HCT116 (cell line): ENCODE measurements around the gene ERICH6B. TPM values are rescaled to one million over a fixed set of nuclear protein-coding genes. Genes with fewer than 3 reads are reported as not detected.

ENCODE experiments used
- ATAC-seq: fragments of 200-7000 bp; cut with Tn5 transposase; 2 replicates; pipeline ENCODE4 v1.9.1; 2020; ENCODE audit warnings: mild to moderate bottlenecking, moderate library complexity
- BruUV-seq: library from RNA; stranded (reverse); fragments of 400-500 nt; replicated peaks from 2 replicates; lab custom pipeline; 2021; lab: Mats Ljungman, UMichigan
- CTCF ChIA-PET: fragments of 300-600 bp; sonication (Branson Sonifier 250); formaldehyde crosslinking; loops from one replicate; lab custom pipeline; 2021; ENCODE audit warnings: antibody characterized with exemption; lab: Charles Lee
- POLR2A ChIA-PET: fragments of 300-600, 350-600 bp; sonication (Branson Sonifier 250); formaldehyde crosslinking; loops from one replicate; lab custom pipeline; 2021; ENCODE audit warnings: antibody characterized with exemption; lab: Charles Lee
- RAD21 ChIA-PET, 2 experiments: fragments of 300-600 bp; sonication (Branson Sonifier 250); formaldehyde crosslinking; loops; one replicate each; lab custom pipeline; 2023; ENCODE audit warnings: low total read pairs in 2 of 2; ENCODE audit not compliant: uncharacterized antibody in 2 of 2, unreplicated experiment in 2 of 2, low non-redundant PET in 1 of 2; lab: Charles Lee
- DNase-seq: peaks from one replicate; pipeline ENCODE4 v3.0.0-alpha.2; 2010; ENCODE audit warnings: low read depth, low spot score
- H2AFZ ChIP-seq: fragments of 200-600 bp; shearing (Covaris generic), sonication (generic); 2 replicates; pipeline ENCODE4 v1.6.1; 2017; ENCODE audit warnings: low read depth, mixed run types, mixed read lengths, antibody characterized with exemption, low read length; ENCODE audit not compliant: poor library complexity, severe bottlenecking
- H3K27ac ChIP-seq: 2 replicates; pipeline ENCODE4 v1.5.1; 2012; ENCODE audit warnings: low read depth, low read length
- H3K27me3 ChIP-seq: fragments of 200-600 bp; sonication (generic); 2 replicates; pipeline ENCODE4 v1.6.1; 2016; ENCODE audit warnings: mixed run types, low read length, mixed read lengths; ENCODE audit not compliant: insufficient read depth
- H3K36me3 ChIP-seq, 2 experiments: fragments of 200-500 bp in 1 of 2; fragments of 200-600 bp in 1 of 2; sonication (Bioruptor generic) in 1 of 2; sonication (generic) in 1 of 2; 2 replicates each; pipeline versions ENCODE4 v1.5.1 to v1.6.1; 2014 to 2016; ENCODE audit warnings: low read length in 2 of 2, inconsistent platforms in 1 of 2, mixed read lengths in 1 of 2, mixed run types in 1 of 2; ENCODE audit not compliant: insufficient read depth in 2 of 2, control insufficient read depth in 1 of 2
- H3K4me1 ChIP-seq, 2 experiments: fragments of 200-600 bp in 1 of 2; sonication (generic) in 1 of 2; 2 replicates each; pipeline versions ENCODE4 v1.5.1 to v1.6.1; 2012 to 2017; ENCODE audit warnings: low read length in 2 of 2, inconsistent platforms in 1 of 2, mild to moderate bottlenecking in 1 of 2, mixed read lengths in 1 of 2, mixed run types in 1 of 2, moderate library complexity in 1 of 2; ENCODE audit not compliant: insufficient read depth in 2 of 2, control insufficient read depth in 1 of 2
- H3K4me2 ChIP-seq: fragments of 200-600 bp; sonication (generic); 2 replicates; pipeline ENCODE4 v1.6.1; 2017; ENCODE audit warnings: mixed run types, low read length, mixed read lengths
- H3K4me3 ChIP-seq, 2 experiments: fragments of 200-600 bp in 1 of 2; sonication (generic) in 1 of 2; replicated peaks in 1 of 2; 2 replicates each; pipeline ENCODE4 v1.5.1; 2011 to 2016; ENCODE audit warnings: low read length in 2 of 2, control low read depth in 1 of 2, low read depth in 1 of 2, mild to moderate bottlenecking in 1 of 2, mixed read lengths in 1 of 2, mixed run types in 1 of 2
- H3K79me2 ChIP-seq: fragments of 200-600 bp; sonication (generic); 2 replicates; pipeline ENCODE4 v1.6.1; 2017; ENCODE audit warnings: mild to moderate bottlenecking, mixed run types, low read length, moderate library complexity, mixed read lengths; ENCODE audit not compliant: insufficient read depth
- H3K9ac ChIP-seq: fragments of 200-600 bp; sonication (generic); 2 replicates; pipeline ENCODE4 v1.6.1; 2016; ENCODE audit warnings: low read length, mixed read lengths
- H3K9me2 ChIP-seq: fragments of 200-600 bp; sonication (generic), shearing (Covaris generic); 2 replicates; pipeline ENCODE4 v1.6.1; 2017; ENCODE audit warnings: mixed run types, mild to moderate bottlenecking, moderate library complexity; ENCODE audit not compliant: insufficient read depth
- H3K9me3 ChIP-seq, 2 experiments: fragments of 200-500 bp in 1 of 2; fragments of 200-600 bp in 1 of 2; sonication (Bioruptor generic) in 1 of 2; sonication (generic) in 1 of 2; 2 replicates each; pipeline ENCODE4 v1.6.1; 2014 to 2017; ENCODE audit warnings: low read length in 2 of 2, mixed read lengths in 2 of 2, inconsistent platforms in 1 of 2, low read depth in 1 of 2, mild to moderate bottlenecking in 1 of 2, mixed run types in 1 of 2, moderate library complexity in 1 of 2; ENCODE audit not compliant: control insufficient read depth in 1 of 2, insufficient read depth in 1 of 2
- H4K20me1 ChIP-seq: fragments of 200-600 bp; sonication (generic), shearing (Covaris generic); 2 replicates; pipeline ENCODE4 v1.6.1; 2017; ENCODE audit warnings: mixed run types, mild to moderate bottlenecking, moderate library complexity; ENCODE audit not compliant: insufficient read depth
- CBX3 ChIP-seq: IDR thresholded peaks from 2 replicates; pipeline ENCODE4 v1.6.1; 2012; ENCODE audit warnings: low read depth
- CEBPB ChIP-seq: IDR thresholded peaks from 2 replicates; pipeline ENCODE4 v1.6.1; 2012; ENCODE audit warnings: low read depth
- EZH2 ChIP-seq: fragments of 200-600 bp; sonication (generic); IDR thresholded peaks from 2 replicates; pipeline ENCODE4 v1.6.1; 2017; ENCODE audit warnings: antibody characterized with exemption, mixed run types
- FOSL1 ChIP-seq: IDR thresholded peaks from 2 replicates; pipeline ENCODE4 v1.6.1; 2012; ENCODE audit warnings: low read depth
- POLR2A ChIP-seq: IDR thresholded peaks from 2 replicates; pipeline ENCODE4 v1.7.0; 2011; ENCODE audit warnings: borderline replicate concordance; ENCODE audit not compliant: insufficient read depth, insufficient read length; ENCODE audit errors: extremely low read depth
- RAD21 ChIP-seq: IDR thresholded peaks from 2 replicates; pipeline ENCODE4 v1.6.1; 2012; ENCODE audit warnings: low read depth, mild to moderate bottlenecking
- SRF ChIP-seq: IDR thresholded peaks from 2 replicates; pipeline ENCODE4 v1.6.1; 2012; ENCODE audit warnings: low read depth
- TCF7L2 ChIP-seq: IDR thresholded peaks from 2 replicates; pipeline ENCODE4 v1.7.0; 2011; ENCODE audit warnings: borderline replicate concordance, inconsistent platforms; ENCODE audit not compliant: insufficient read depth, insufficient read length; ENCODE audit errors: extremely low read depth
- ZFX ChIP-seq: fragments of 450-650 bp; IDR thresholded peaks from 2 replicates; pipeline ENCODE4 v1.6.1; 2017
- intact Hi-C: fragments of 100-400 bp; cut with micrococcal nuclease; formaldehyde crosslinking; loops from 2 replicates; pipeline ENCODE4 v1.10.0; 2022
- total RNA-seq: library from RNA; stranded (reverse); gene quantifications from one replicate; pipeline ENCODE4 v1.2.1, GENCODE V29; 2021; ENCODE audit not compliant: unreplicated experiment
- TF ChIP-seq, protein P1 (sequence below): IDR thresholded peaks from 2 replicates; pipeline ENCODE4 v1.6.1; 2012; ENCODE audit warnings: low read depth
- TF ChIP-seq, protein P2 (sequence below), 3 experiments: fragments of 200-600 bp in 1 of 3; sonication (generic) in 1 of 3; IDR thresholded peaks in 2 of 3; conservative IDR thresholded peaks in 1 of 3; 2 replicates each; pipeline ENCODE4 v1.5.1; 2012 to 2017; ENCODE audit warnings: low read depth in 2 of 3, low read length in 2 of 3, antibody characterized with exemption in 1 of 3, borderline replicate concordance in 1 of 3, control low read depth in 1 of 3, mild to moderate bottlenecking in 1 of 3, mixed read lengths in 1 of 3, mixed run types in 1 of 3, moderate library complexity in 1 of 3; ENCODE audit not compliant: insufficient read depth in 1 of 3
- TF ChIP-seq, protein P3 (sequence below): IDR thresholded peaks from 2 replicates; pipeline ENCODE4 v1.6.1; 2012

Gene ERICH6B
- total RNA-seq, 1 experiment from 2014 or later = not detected

DNA sequence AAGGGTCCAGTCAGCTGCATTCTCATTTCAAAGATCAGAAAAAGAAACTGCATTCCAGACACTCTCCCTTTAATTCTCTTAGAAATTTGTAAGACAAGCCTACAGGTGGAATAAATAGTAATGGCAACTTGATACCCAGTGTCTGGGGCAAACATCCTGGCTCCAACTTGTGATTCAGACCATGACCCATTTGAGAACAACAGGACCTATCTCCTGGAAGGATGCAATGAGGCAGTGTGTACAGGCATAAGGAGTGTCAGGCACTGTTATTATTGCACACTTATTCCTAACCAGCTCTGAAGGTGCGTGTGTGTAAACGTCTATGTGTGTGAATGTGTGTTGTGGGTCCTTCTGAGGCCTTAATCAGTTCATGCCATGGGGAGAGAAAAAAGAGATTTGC lies 13.9 kb downstream of the ERICH6B start:
- Histone ChIP-seq H3K9ac (no peak overlapping the region), H3K27me3 (peaks cover 44% of the 10 kb centered on the region), H2AFZ (no peak overlapping the region), H3K9me2 (no peaks in the 10 kb centered on the region), H3K4me3 (no peak overlapping the region), H4K20me1 (no peaks in the 10 kb centered on the region), H3K79me2 (no peaks in the 10 kb centered on the region), H3K27ac (no peak overlapping the region), H3K36me3 (no peaks in the 10 kb centered on the region), H3K4me2 (no peak overlapping the region), H3K9me3 (no peaks in the 10 kb centered on the region), H3K4me1 (no peaks in the 10 kb centered on the region)
- ChIA-PET CTCF (no interaction called here), POLR2A (no interaction called here), RAD21 (no interaction called here)
- TF ChIP-seq SRF = no peak
- TF ChIP-seq CEBPB = no peak
- TF ChIP-seq EZH2 = no peak
- no peak for TF ChIP-seq RAD21
- no peak for TF ChIP-seq CBX3
- no peak for TF ChIP-seq TCF7L2
- TF ChIP-seq ZFX = no peak
- TF ChIP-seq FOSL1 = no peak
- TF ChIP-seq, protein P1, sequence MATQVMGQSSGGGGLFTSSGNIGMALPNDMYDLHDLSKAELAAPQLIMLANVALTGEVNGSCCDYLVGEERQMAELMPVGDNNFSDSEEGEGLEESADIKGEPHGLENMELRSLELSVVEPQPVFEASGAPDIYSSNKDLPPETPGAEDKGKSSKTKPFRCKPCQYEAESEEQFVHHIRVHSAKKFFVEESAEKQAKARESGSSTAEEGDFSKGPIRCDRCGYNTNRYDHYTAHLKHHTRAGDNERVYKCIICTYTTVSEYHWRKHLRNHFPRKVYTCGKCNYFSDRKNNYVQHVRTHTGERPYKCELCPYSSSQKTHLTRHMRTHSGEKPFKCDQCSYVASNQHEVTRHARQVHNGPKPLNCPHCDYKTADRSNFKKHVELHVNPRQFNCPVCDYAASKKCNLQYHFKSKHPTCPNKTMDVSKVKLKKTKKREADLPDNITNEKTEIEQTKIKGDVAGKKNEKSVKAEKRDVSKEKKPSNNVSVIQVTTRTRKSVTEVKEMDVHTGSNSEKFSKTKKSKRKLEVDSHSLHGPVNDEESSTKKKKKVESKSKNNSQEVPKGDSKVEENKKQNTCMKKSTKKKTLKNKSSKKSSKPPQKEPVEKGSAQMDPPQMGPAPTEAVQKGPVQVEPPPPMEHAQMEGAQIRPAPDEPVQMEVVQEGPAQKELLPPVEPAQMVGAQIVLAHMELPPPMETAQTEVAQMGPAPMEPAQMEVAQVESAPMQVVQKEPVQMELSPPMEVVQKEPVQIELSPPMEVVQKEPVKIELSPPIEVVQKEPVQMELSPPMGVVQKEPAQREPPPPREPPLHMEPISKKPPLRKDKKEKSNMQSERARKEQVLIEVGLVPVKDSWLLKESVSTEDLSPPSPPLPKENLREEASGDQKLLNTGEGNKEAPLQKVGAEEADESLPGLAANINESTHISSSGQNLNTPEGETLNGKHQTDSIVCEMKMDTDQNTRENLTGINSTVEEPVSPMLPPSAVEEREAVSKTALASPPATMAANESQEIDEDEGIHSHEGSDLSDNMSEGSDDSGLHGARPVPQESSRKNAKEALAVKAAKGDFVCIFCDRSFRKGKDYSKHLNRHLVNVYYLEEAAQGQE = no peak
- TF ChIP-seq, protein P2, sequence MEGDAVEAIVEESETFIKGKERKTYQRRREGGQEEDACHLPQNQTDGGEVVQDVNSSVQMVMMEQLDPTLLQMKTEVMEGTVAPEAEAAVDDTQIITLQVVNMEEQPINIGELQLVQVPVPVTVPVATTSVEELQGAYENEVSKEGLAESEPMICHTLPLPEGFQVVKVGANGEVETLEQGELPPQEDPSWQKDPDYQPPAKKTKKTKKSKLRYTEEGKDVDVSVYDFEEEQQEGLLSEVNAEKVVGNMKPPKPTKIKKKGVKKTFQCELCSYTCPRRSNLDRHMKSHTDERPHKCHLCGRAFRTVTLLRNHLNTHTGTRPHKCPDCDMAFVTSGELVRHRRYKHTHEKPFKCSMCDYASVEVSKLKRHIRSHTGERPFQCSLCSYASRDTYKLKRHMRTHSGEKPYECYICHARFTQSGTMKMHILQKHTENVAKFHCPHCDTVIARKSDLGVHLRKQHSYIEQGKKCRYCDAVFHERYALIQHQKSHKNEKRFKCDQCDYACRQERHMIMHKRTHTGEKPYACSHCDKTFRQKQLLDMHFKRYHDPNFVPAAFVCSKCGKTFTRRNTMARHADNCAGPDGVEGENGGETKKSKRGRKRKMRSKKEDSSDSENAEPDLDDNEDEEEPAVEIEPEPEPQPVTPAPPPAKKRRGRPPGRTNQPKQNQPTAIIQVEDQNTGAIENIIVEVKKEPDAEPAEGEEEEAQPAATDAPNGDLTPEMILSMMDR (IDR thresholded peaks at IDR 0.05 in 2 of 3, conservative IDR thresholded peaks at IDR 0.05 in 1 of 3; ENCODE audit: borderline replicate concordance in 1 of 3, insufficient read depth in 1 of 3, low read depth in 2 of 3, low read length in 2 of 3) = no peak
- no peak for TF ChIP-seq POLR2A
- TF ChIP-seq, protein P3, sequence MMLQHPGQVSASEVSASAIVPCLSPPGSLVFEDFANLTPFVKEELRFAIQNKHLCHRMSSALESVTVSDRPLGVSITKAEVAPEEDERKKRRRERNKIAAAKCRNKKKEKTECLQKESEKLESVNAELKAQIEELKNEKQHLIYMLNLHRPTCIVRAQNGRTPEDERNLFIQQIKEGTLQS = no peak
- ATAC-seq = no peak
- BruUV-seq = no TSS peak
- intact Hi-C loops = no loop called here
- no peak for DNase-seq
